Measurements from ENCODE around the gene FGF13.

Gene FGF13

DNA sequence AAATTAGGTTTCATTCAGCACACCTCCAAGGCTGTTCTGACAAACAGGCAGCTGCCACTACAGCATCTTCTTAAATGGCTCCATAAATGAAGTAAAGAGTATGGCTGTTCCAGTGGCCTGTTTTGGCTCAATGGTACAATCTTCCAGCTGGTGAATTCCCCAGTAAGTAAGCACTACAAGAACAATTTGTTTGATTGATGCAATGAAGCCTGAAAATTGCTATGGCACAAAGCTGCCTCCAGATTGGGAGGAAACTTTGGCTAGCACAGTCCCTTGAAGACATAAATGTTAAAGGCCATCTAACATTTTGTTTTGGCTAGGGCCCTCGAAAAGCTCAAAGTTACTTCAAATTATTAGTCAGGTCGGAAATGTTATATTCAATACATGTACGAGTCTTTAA lies 47.5 kb downstream of the FGF13 start:
- DNase-seq (ENCODE audit: low spot score) = no peak

DNA sequence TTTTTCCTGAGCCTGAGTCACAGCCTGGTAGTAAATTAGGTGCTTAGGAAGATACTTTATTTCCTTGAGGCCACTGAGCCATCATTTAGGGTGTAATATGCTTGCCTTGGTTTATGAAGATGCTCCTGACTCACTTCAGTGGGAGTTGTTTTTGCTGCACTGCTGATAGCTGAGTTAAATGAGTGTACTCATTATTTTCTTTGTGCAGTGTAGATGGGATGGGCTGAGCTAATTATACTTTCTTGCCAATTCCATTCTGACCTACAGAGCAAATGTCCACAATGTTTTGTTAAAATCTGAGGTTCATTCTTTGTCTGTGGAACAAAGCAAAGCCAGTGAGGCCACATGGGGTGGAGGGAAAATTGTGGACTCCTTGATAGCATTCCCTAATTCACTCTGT lies 60.0 kb downstream of the FGF13 start:
- no peak for DNase-seq (ENCODE audit: low spot score)

- DNase-seq (ENCODE audit: low spot score) = no peak
Observed at GRCh38 chrX:138648568-138648967, 62.9 kb downstream of the FGF13 start.

GRCh38 chrX:138638996-138639395 lies 72.5 kb downstream of the FGF13 start:
- DNase-seq (ENCODE audit: low spot score) = no peak
